SH-SY5Y (cell line): Measurements from ENCODE around the gene SNCG.

Experiments
- GATA2 ChIP-seq: IDR thresholded peaks from 2 replicates; pipeline ENCODE4 v1.6.1; 2011; ENCODE audit warnings: mild to moderate bottlenecking, low read depth, low read length
- GATA3 ChIP-seq: IDR thresholded peaks from 2 replicates; pipeline ENCODE4 v1.6.1; 2011; ENCODE audit warnings: low read depth, mild to moderate bottlenecking, low read length, moderate library complexity

DNA sequence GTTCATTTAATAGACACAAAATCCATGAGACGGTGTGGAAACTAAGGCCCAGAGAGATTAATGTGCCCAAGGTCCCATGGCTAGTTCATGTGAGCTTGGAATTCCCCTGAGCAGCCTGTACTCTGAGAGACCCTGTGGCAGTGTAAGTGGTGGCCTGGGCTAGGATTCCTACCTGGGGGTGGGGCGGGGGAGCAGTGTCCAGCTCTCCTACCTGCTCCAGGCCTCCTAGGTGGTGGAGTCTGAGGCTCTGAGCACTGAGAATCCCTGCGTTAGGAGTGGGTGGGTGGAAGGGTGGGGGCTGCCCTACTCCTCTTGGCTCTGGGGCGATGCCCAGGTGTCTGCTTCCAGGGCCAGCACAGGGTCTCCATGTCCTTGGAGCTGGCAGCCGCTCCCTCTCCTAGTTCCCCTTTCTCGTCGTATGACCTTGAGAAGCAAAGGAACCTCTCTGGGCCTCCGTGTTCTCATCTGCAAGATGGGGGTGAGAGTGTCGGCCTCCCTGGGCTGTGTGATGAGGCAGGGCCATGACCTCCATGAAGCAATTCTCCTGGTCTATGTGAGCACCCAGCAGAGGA lies 2.5 kb downstream of the SNCG start:
- TF ChIP-seq GATA3: no peak
- TF ChIP-seq GATA2: no peak
